HCT116 (cell line): ENCODE data around the gene NUDT2. TPM values are rescaled to one million over a fixed set of nuclear protein-coding genes. Genes with fewer than 3 reads are reported as not detected.

ENCODE experiments used
- ATAC-seq: fragments of 200-7000 bp; cut with Tn5 transposase; 2 replicates; pipeline ENCODE4 v1.9.1; 2020; ENCODE audit warnings: mild to moderate bottlenecking, moderate library complexity
- BruUV-seq: library from RNA; stranded (reverse); fragments of 400-500 nt; replicated peaks from 2 replicates; lab custom pipeline; 2021; lab: Mats Ljungman, UMichigan
- CTCF ChIA-PET: fragments of 300-600 bp; sonication (Branson Sonifier 250); formaldehyde crosslinking; loops from one replicate; lab custom pipeline; 2021; ENCODE audit warnings: antibody characterized with exemption; lab: Charles Lee
- POLR2A ChIA-PET: fragments of 300-600, 350-600 bp; sonication (Branson Sonifier 250); formaldehyde crosslinking; loops from one replicate; lab custom pipeline; 2021; ENCODE audit warnings: antibody characterized with exemption; lab: Charles Lee
- RAD21 ChIA-PET, 2 experiments: fragments of 300-600 bp; sonication (Branson Sonifier 250); formaldehyde crosslinking; loops; one replicate each; lab custom pipeline; 2023; ENCODE audit warnings: low total read pairs in 2 of 2; ENCODE audit not compliant: uncharacterized antibody in 2 of 2, unreplicated experiment in 2 of 2, low non-redundant PET in 1 of 2; lab: Charles Lee
- DNase-seq: peaks from one replicate; pipeline ENCODE4 v3.0.0-alpha.2; 2010; ENCODE audit warnings: low read depth, low spot score
- H2AFZ ChIP-seq: fragments of 200-600 bp; shearing (Covaris generic), sonication (generic); 2 replicates; pipeline ENCODE4 v1.6.1; 2017; ENCODE audit warnings: low read depth, mixed run types, mixed read lengths, antibody characterized with exemption, low read length; ENCODE audit not compliant: poor library complexity, severe bottlenecking
- H3K27ac ChIP-seq: 2 replicates; pipeline ENCODE4 v1.5.1; 2012; ENCODE audit warnings: low read depth, low read length
- H3K27me3 ChIP-seq: fragments of 200-600 bp; sonication (generic); 2 replicates; pipeline ENCODE4 v1.6.1; 2016; ENCODE audit warnings: mixed run types, low read length, mixed read lengths; ENCODE audit not compliant: insufficient read depth
- H3K36me3 ChIP-seq, 2 experiments: fragments of 200-500 bp in 1 of 2; fragments of 200-600 bp in 1 of 2; sonication (Bioruptor generic) in 1 of 2; sonication (generic) in 1 of 2; 2 replicates each; pipeline versions ENCODE4 v1.5.1 to v1.6.1; 2014 to 2016; ENCODE audit warnings: low read length in 2 of 2, inconsistent platforms in 1 of 2, mixed read lengths in 1 of 2, mixed run types in 1 of 2; ENCODE audit not compliant: insufficient read depth in 2 of 2, control insufficient read depth in 1 of 2
- H3K4me1 ChIP-seq, 2 experiments: fragments of 200-600 bp in 1 of 2; sonication (generic) in 1 of 2; 2 replicates each; pipeline versions ENCODE4 v1.5.1 to v1.6.1; 2012 to 2017; ENCODE audit warnings: low read length in 2 of 2, inconsistent platforms in 1 of 2, mild to moderate bottlenecking in 1 of 2, mixed read lengths in 1 of 2, mixed run types in 1 of 2, moderate library complexity in 1 of 2; ENCODE audit not compliant: insufficient read depth in 2 of 2, control insufficient read depth in 1 of 2
- H3K4me2 ChIP-seq: fragments of 200-600 bp; sonication (generic); 2 replicates; pipeline ENCODE4 v1.6.1; 2017; ENCODE audit warnings: mixed run types, low read length, mixed read lengths
- H3K4me3 ChIP-seq, 2 experiments: fragments of 200-600 bp in 1 of 2; sonication (generic) in 1 of 2; replicated peaks in 1 of 2; 2 replicates each; pipeline ENCODE4 v1.5.1; 2011 to 2016; ENCODE audit warnings: low read length in 2 of 2, control low read depth in 1 of 2, low read depth in 1 of 2, mild to moderate bottlenecking in 1 of 2, mixed read lengths in 1 of 2, mixed run types in 1 of 2
- H3K79me2 ChIP-seq: fragments of 200-600 bp; sonication (generic); 2 replicates; pipeline ENCODE4 v1.6.1; 2017; ENCODE audit warnings: mild to moderate bottlenecking, mixed run types, low read length, moderate library complexity, mixed read lengths; ENCODE audit not compliant: insufficient read depth
- H3K9ac ChIP-seq: fragments of 200-600 bp; sonication (generic); 2 replicates; pipeline ENCODE4 v1.6.1; 2016; ENCODE audit warnings: low read length, mixed read lengths
- H3K9me2 ChIP-seq: fragments of 200-600 bp; sonication (generic), shearing (Covaris generic); 2 replicates; pipeline ENCODE4 v1.6.1; 2017; ENCODE audit warnings: mixed run types, mild to moderate bottlenecking, moderate library complexity; ENCODE audit not compliant: insufficient read depth
- H3K9me3 ChIP-seq, 2 experiments: fragments of 200-500 bp in 1 of 2; fragments of 200-600 bp in 1 of 2; sonication (Bioruptor generic) in 1 of 2; sonication (generic) in 1 of 2; 2 replicates each; pipeline ENCODE4 v1.6.1; 2014 to 2017; ENCODE audit warnings: low read length in 2 of 2, mixed read lengths in 2 of 2, inconsistent platforms in 1 of 2, low read depth in 1 of 2, mild to moderate bottlenecking in 1 of 2, mixed run types in 1 of 2, moderate library complexity in 1 of 2; ENCODE audit not compliant: control insufficient read depth in 1 of 2, insufficient read depth in 1 of 2
- H4K20me1 ChIP-seq: fragments of 200-600 bp; sonication (generic), shearing (Covaris generic); 2 replicates; pipeline ENCODE4 v1.6.1; 2017; ENCODE audit warnings: mixed run types, mild to moderate bottlenecking, moderate library complexity; ENCODE audit not compliant: insufficient read depth
- CEBPB ChIP-seq: IDR thresholded peaks from 2 replicates; pipeline ENCODE4 v1.6.1; 2012; ENCODE audit warnings: low read depth
- CTCF ChIP-seq, 3 experiments: fragments of 200-600 bp in 1 of 3; sonication (generic) in 1 of 3; IDR thresholded peaks in 2 of 3; conservative IDR thresholded peaks in 1 of 3; 2 replicates each; pipeline ENCODE4 v1.5.1; 2012 to 2017; ENCODE audit warnings: low read depth in 2 of 3, low read length in 2 of 3, antibody characterized with exemption in 1 of 3, borderline replicate concordance in 1 of 3, control low read depth in 1 of 3, mild to moderate bottlenecking in 1 of 3, mixed read lengths in 1 of 3, mixed run types in 1 of 3, moderate library complexity in 1 of 3; ENCODE audit not compliant: insufficient read depth in 1 of 3
- EGR1 ChIP-seq: IDR thresholded peaks from 2 replicates; pipeline ENCODE4 v1.6.1; 2012; ENCODE audit warnings: low read depth
- ELF1 ChIP-seq: IDR thresholded peaks from 2 replicates; pipeline ENCODE4 v1.6.1; 2012; ENCODE audit warnings: low read depth, borderline replicate concordance
- EZH2 ChIP-seq: fragments of 200-600 bp; sonication (generic); IDR thresholded peaks from 2 replicates; pipeline ENCODE4 v1.6.1; 2017; ENCODE audit warnings: antibody characterized with exemption, mixed run types
- EZH2phosphoT487 ChIP-seq: fragments of 200-600 bp; IDR thresholded peaks from 2 replicates; pipeline ENCODE4 v1.6.1; 2018; ENCODE audit warnings: antibody characterized with exemption, borderline replicate concordance
- FOSL1 ChIP-seq: IDR thresholded peaks from 2 replicates; pipeline ENCODE4 v1.6.1; 2012; ENCODE audit warnings: low read depth
- JUND ChIP-seq: IDR thresholded peaks from 2 replicates; pipeline ENCODE4 v1.6.1; 2012
- MAX ChIP-seq: IDR thresholded peaks from 2 replicates; pipeline ENCODE4 v1.6.1; 2012
- POLR2A ChIP-seq: IDR thresholded peaks from 2 replicates; pipeline ENCODE4 v1.7.0; 2011; ENCODE audit warnings: borderline replicate concordance; ENCODE audit not compliant: insufficient read depth, insufficient read length; ENCODE audit errors: extremely low read depth
- POLR2AphosphoS5 ChIP-seq: IDR thresholded peaks from 2 replicates; pipeline ENCODE4 v1.6.1; 2011; ENCODE audit warnings: mild to moderate bottlenecking, low read depth, low read length, moderate library complexity
- RAD21 ChIP-seq: IDR thresholded peaks from 2 replicates; pipeline ENCODE4 v1.6.1; 2012; ENCODE audit warnings: low read depth, mild to moderate bottlenecking
- SIN3A ChIP-seq: IDR thresholded peaks from 2 replicates; pipeline ENCODE4 v1.6.1; 2012; ENCODE audit warnings: low read depth
- SP1 ChIP-seq: IDR thresholded peaks from 2 replicates; pipeline ENCODE4 v1.6.1; 2012; ENCODE audit warnings: low read depth
- SRF ChIP-seq: IDR thresholded peaks from 2 replicates; pipeline ENCODE4 v1.6.1; 2012; ENCODE audit warnings: low read depth
- TCF7L2 ChIP-seq: IDR thresholded peaks from 2 replicates; pipeline ENCODE4 v1.7.0; 2011; ENCODE audit warnings: borderline replicate concordance, inconsistent platforms; ENCODE audit not compliant: insufficient read depth, insufficient read length; ENCODE audit errors: extremely low read depth
- YY1 ChIP-seq: IDR thresholded peaks from 2 replicates; pipeline ENCODE4 v1.6.1; 2011; ENCODE audit warnings: low read length, low read depth, moderate library complexity, mild to moderate bottlenecking; ENCODE audit not compliant: insufficient replicate concordance; ENCODE audit errors: extremely low read depth
- ZNF274 ChIP-seq: fragments of 200-500 bp; sonication (Bioruptor generic); IDR thresholded peaks from 2 replicates; pipeline ENCODE4 v1.6.1; 2014; ENCODE audit warnings: mild to moderate bottlenecking, low read depth, low read length, inconsistent platforms
- intact Hi-C: fragments of 100-400 bp; cut with micrococcal nuclease; formaldehyde crosslinking; loops from 2 replicates; pipeline ENCODE4 v1.10.0; 2022
- total RNA-seq: library from RNA; stranded (reverse); gene quantifications from one replicate; pipeline ENCODE4 v1.2.1, GENCODE V29; 2021; ENCODE audit not compliant: unreplicated experiment
- TF ChIP-seq, protein P1 (sequence below): IDR thresholded peaks from 2 replicates; pipeline ENCODE4 v1.6.1; 2011; ENCODE audit warnings: mild to moderate bottlenecking, low read length, moderate library complexity; ENCODE audit not compliant: insufficient replicate concordance; ENCODE audit errors: extremely low read depth

The NUDT2 gene
- total RNA-seq, 1 experiment from 2014 or later: 39.3 TPM

GRCh38 chr9:34370970-34371880 lies 41.9 kb downstream of the NUDT2 start:
- H3K9me2 ChIP-seq: no peaks in the 10 kb centered on the region
- H3K27me3 ChIP-seq: no peaks in the 10 kb centered on the region
- H3K36me3 ChIP-seq: peaks cover 0 to 2% of the 10 kb centered on the region in 2 experiments; a peak in 1 of 4 replicates
- ChIA-PET CTCF (no interaction called here), POLR2A (no interaction called here), RAD21 (no interaction called here)
- no peaks in the 10 kb centered on the region for H4K20me1 ChIP-seq
- no peak for TF ChIP-seq SP1
- TF ChIP-seq FOSL1: no peak
- TF ChIP-seq POLR2AphosphoS5: no peak
- TF ChIP-seq EZH2phosphoT487: no peak
- TF ChIP-seq SRF: no peak
- TF ChIP-seq CTCF (IDR thresholded peaks at IDR 0.05 in 2 of 3, conservative IDR thresholded peaks at IDR 0.05 in 1 of 3; ENCODE audit: borderline replicate concordance in 1 of 3, insufficient read depth in 1 of 3, low read depth in 2 of 3, low read length in 2 of 3): no peak
- TF ChIP-seq SIN3A: no peak
- no peak for TF ChIP-seq YY1
- TF ChIP-seq CEBPB: no peak
- no peak for TF ChIP-seq MAX
- no peak for TF ChIP-seq TCF7L2
- no peak for TF ChIP-seq ELF1
- TF ChIP-seq RAD21: no peak
- no peak for TF ChIP-seq EZH2
- no peak for TF ChIP-seq JUND
- TF ChIP-seq, protein P1, sequence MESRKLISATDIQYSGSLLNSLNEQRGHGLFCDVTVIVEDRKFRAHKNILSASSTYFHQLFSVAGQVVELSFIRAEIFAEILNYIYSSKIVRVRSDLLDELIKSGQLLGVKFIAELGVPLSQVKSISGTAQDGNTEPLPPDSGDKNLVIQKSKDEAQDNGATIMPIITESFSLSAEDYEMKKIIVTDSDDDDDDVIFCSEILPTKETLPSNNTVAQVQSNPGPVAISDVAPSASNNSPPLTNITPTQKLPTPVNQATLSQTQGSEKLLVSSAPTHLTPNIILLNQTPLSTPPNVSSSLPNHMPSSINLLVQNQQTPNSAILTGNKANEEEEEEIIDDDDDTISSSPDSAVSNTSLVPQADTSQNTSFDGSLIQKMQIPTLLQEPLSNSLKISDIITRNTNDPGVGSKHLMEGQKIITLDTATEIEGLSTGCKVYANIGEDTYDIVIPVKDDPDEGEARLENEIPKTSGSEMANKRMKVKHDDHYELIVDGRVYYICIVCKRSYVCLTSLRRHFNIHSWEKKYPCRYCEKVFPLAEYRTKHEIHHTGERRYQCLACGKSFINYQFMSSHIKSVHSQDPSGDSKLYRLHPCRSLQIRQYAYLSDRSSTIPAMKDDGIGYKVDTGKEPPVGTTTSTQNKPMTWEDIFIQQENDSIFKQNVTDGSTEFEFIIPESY: no peak
- no peak for TF ChIP-seq EGR1
- no peak for TF ChIP-seq POLR2A
- TF ChIP-seq ZNF274: no peak
- peaks cover 15% of the 10 kb centered on the region in 2 experiments for H3K4me1 ChIP-seq
- intact Hi-C loops: no loop called here
- no peak overlapping the region for H3K27ac ChIP-seq
- no TSS peak for BruUV-seq
- no peaks in the 10 kb centered on the region for H3K79me2 ChIP-seq
- no peak overlapping the region for H3K4me2 ChIP-seq
- no peaks in the 10 kb centered on the region for H3K9me3 ChIP-seq
- no peak overlapping the region for H3K4me3 ChIP-seq
- DNase-seq (no peak), ATAC-seq (no peak)
- no peak overlapping the region for H3K9ac ChIP-seq
- no peak overlapping the region for H2AFZ ChIP-seq
